H9 (cell line): Measurements from ENCODE around the gene IPO13. TPM values are rescaled to one million over a fixed set of nuclear protein-coding genes. Genes with fewer than 3 reads are reported as not detected.
A peak's percentile ranks its signal among the peaks of the same experiment; 100 is the strongest.

Experiments used
- DNase-seq: peaks from one replicate; pipeline ENCODE4 v3.0.0-alpha.2; 2017
- H2AFZ ChIP-seq: one replicate; pipeline ENCODE4 v1.6.1; 2013; ENCODE audit warnings: mild to moderate bottlenecking, low read length, control low read depth, moderate library complexity
- H2AK5ac ChIP-seq: 2 replicates; pipeline ENCODE4 v1.6.1; 2013; ENCODE audit warnings: low read length, control low read depth, mixed read lengths; ENCODE audit not compliant: insufficient read length
- H2BK120ac ChIP-seq: one replicate; pipeline ENCODE4 v1.6.1; 2013; ENCODE audit warnings: low read depth, mild to moderate bottlenecking, low read length, control low read depth, inconsistent platforms; ENCODE audit not compliant: poor library complexity, severe bottlenecking
- H2BK12ac ChIP-seq: 2 replicates; pipeline ENCODE4 v1.6.1; 2013; ENCODE audit warnings: low read length, control low read depth, mixed read lengths, low read depth; ENCODE audit not compliant: insufficient read length
- H2BK15ac ChIP-seq: 2 replicates; pipeline ENCODE4 v1.6.1; 2013; ENCODE audit warnings: low read depth, low read length, control low read depth
- H2BK20ac ChIP-seq: one replicate; pipeline ENCODE4 v1.6.1; 2013; ENCODE audit warnings: low read depth, mild to moderate bottlenecking, low read length, control low read depth, inconsistent platforms; ENCODE audit not compliant: poor library complexity, severe bottlenecking
- H2BK5ac ChIP-seq: 2 replicates; pipeline ENCODE4 v1.6.1; 2013; ENCODE audit warnings: low read length, control low read depth, mixed read lengths; ENCODE audit not compliant: insufficient read length
- H3K14ac ChIP-seq: 2 replicates; pipeline ENCODE4 v1.6.1; 2013; ENCODE audit warnings: low read length, control low read depth; ENCODE audit not compliant: insufficient read depth
- H3K18ac ChIP-seq: 2 replicates; pipeline ENCODE4 v1.6.1; 2013; ENCODE audit warnings: low read depth, mild to moderate bottlenecking, mixed read lengths, low read length, control low read depth; ENCODE audit not compliant: insufficient read length
- H3K23ac ChIP-seq: 2 replicates; pipeline ENCODE4 v1.6.1; 2013; ENCODE audit warnings: low read length, control low read depth, mixed read lengths, low read depth; ENCODE audit not compliant: insufficient read length
- H3K23me2 ChIP-seq: 2 replicates; pipeline ENCODE4 v1.6.1; 2013; ENCODE audit warnings: low read depth, mild to moderate bottlenecking, mixed read lengths, low read length, control low read depth; ENCODE audit not compliant: insufficient read length, poor library complexity, severe bottlenecking
- H3K27ac ChIP-seq: 2 replicates; pipeline ENCODE4 v1.5.1; 2013; ENCODE audit warnings: low read length, control low read depth, mixed read lengths, low read depth; ENCODE audit not compliant: insufficient read length
- H3K27me3 ChIP-seq: 2 replicates; pipeline ENCODE4 v1.6.1; 2013; ENCODE audit warnings: low read length, control low read depth, inconsistent platforms; ENCODE audit not compliant: insufficient read depth
- H3K4ac ChIP-seq: 2 replicates; pipeline ENCODE4 v1.6.1; 2013; ENCODE audit warnings: low read depth, mild to moderate bottlenecking, control low read depth, inconsistent platforms, low read length, moderate library complexity
- H3K4me1 ChIP-seq: 2 replicates; pipeline ENCODE4 v1.6.1; 2013; ENCODE audit warnings: low read length, control low read depth, inconsistent platforms; ENCODE audit not compliant: insufficient read depth
- H3K4me2 ChIP-seq: 2 replicates; pipeline ENCODE4 v1.6.1; 2013; ENCODE audit warnings: low read length, control low read depth, mixed read lengths; ENCODE audit not compliant: insufficient read length, insufficient read depth
- H3K56ac ChIP-seq: 2 replicates; pipeline ENCODE4 v1.6.1; 2013; ENCODE audit warnings: low read depth, mild to moderate bottlenecking, mixed read lengths, low read length, control low read depth; ENCODE audit not compliant: insufficient read length
- H3K79me1 ChIP-seq: 2 replicates; pipeline ENCODE4 v1.6.1; 2013; ENCODE audit warnings: low read depth, mild to moderate bottlenecking, moderate library complexity, low read length, control low read depth, inconsistent platforms; ENCODE audit not compliant: insufficient read depth, poor library complexity, severe bottlenecking
- H3K79me2 ChIP-seq: 2 replicates; pipeline ENCODE4 v1.6.1; 2013; ENCODE audit warnings: low read length, control low read depth, inconsistent platforms; ENCODE audit not compliant: insufficient read depth
- H3K9ac ChIP-seq: 2 replicates; pipeline ENCODE4 v1.6.1; 2013; ENCODE audit warnings: low read length, control low read depth, mixed read lengths; ENCODE audit not compliant: insufficient read length; ENCODE audit errors: extremely low read depth
- H3K9me3 ChIP-seq: one replicate; pipeline ENCODE4 v1.6.1; 2013; ENCODE audit warnings: low read depth, low read length, inconsistent platforms; ENCODE audit not compliant: control insufficient read depth
- H3T11ph ChIP-seq: one replicate; pipeline ENCODE4 v1.6.1; 2013; ENCODE audit warnings: mild to moderate bottlenecking, low read length, control low read depth, inconsistent platforms
- H4K20me1 ChIP-seq: one replicate; pipeline ENCODE4 v1.6.1; 2013; ENCODE audit not compliant: control insufficient read depth, insufficient read length, insufficient read depth
- H4K5ac ChIP-seq: 2 replicates; pipeline ENCODE4 v1.6.1; 2013; ENCODE audit warnings: low read depth, mild to moderate bottlenecking, mixed read lengths, low read length, control low read depth; ENCODE audit not compliant: insufficient read length
- H4K8ac ChIP-seq: replicated peaks from 2 replicates; pipeline ENCODE4 v1.6.1; 2013; ENCODE audit warnings: low read length, control low read depth, mixed read lengths, low read depth; ENCODE audit not compliant: insufficient read length
- H4K91ac ChIP-seq: 2 replicates; pipeline ENCODE4 v1.6.1; 2013; ENCODE audit warnings: low read depth, mild to moderate bottlenecking, moderate library complexity, mixed read lengths, low read length, control low read depth; ENCODE audit not compliant: insufficient read length
- H3K27ac Mint-ChIP-seq, 3 experiments: 2 replicates in 2 of 3; 3 replicates in 1 of 3; pipeline ENCODE4 v1.8.0; 2020 to 2021; ENCODE audit warnings: mixed read lengths in 3 of 3, mild to moderate bottlenecking in 1 of 3, moderate library complexity in 1 of 3
- H3K27me3 Mint-ChIP-seq: 2 replicates; pipeline ENCODE4 v1.8.0; 2021; ENCODE audit warnings: low read depth, mild to moderate bottlenecking, moderate library complexity, mixed read lengths
- H3K36me3 Mint-ChIP-seq, 3 experiments: 2 replicates in 2 of 3; 3 replicates in 1 of 3; pipeline ENCODE4 v1.8.0; 2020 to 2021; ENCODE audit warnings: low read depth in 3 of 3, mixed read lengths in 3 of 3; ENCODE audit not compliant: insufficient read depth in 1 of 3
- H3K4me1 Mint-ChIP-seq, 2 experiments: 2 replicates each; pipeline ENCODE4 v1.8.0; 2020; ENCODE audit warnings: mixed read lengths in 2 of 2
- H3K4me3 Mint-ChIP-seq, 2 experiments: 2 replicates in 1 of 2; 3 replicates in 1 of 2; pipeline ENCODE4 v1.8.0; 2020 to 2021; ENCODE audit warnings: mild to moderate bottlenecking in 2 of 2, mixed read lengths in 2 of 2, moderate library complexity in 1 of 2
- H3K9me3 Mint-ChIP-seq, 2 experiments: 2 replicates in 1 of 2; 3 replicates in 1 of 2; pipeline ENCODE4 v1.8.0; 2020; ENCODE audit warnings: mild to moderate bottlenecking in 2 of 2, mixed read lengths in 2 of 2, moderate library complexity in 1 of 2
- CTCF ChIP-seq: fragments of 200-600 bp; sonication (generic); conservative IDR thresholded peaks from 3 replicates; pipeline ENCODE4 v1.8.0; 2021; ENCODE audit warnings: antibody characterized with exemption, mild to moderate bottlenecking
- WGBS: extraction: QIAGEN DNeasy Blood & Tissue Kit; methylation state at CpG from one replicate; pipeline ENCODE4 v1.1.7; 2013; ENCODE audit warnings: missing lambda C conversion rate, low lambda C conversion rate, mixed read lengths; ENCODE audit not compliant: insufficient read length; ENCODE audit errors: extremely low coverage; 5-methylcytosine and 5-hydroxymethylcytosine counted together
- total RNA-seq: library from RNA; stranded (reverse); gene quantifications from 2 replicates; pipeline ENCODE4 v1.2.1, GENCODE V29; 2021

The IPO13 gene
- total RNA-seq, 1 experiment from 2014 or later, result 24.5 TPM

DNA sequence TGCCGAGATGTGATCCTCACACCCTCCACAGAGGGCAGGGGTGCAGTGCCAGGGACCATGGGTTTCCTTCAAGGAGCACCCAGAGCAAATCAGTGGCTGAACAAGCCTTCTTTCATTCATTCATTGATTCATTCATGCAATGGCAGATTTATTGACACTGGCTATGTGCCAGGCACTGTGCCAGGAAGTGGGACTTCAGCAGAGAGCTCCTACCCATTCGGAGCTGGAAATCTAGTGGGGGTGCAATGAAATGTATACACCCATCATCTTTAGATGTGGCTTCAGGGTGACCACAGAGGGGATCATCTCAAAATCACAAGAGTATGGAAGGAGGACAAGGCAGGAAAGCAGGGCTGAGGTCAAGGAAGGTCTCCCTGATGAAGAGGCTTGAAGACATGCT is 65.7 kb downstream of the IPO13 start:
- no peak overlapping the region for H3K4me2 ChIP-seq
- H3K4me3 Mint-ChIP-seq, result no peak overlapping the region
- no peak overlapping the region for H3T11ph ChIP-seq
- H3K4ac ChIP-seq, result no peak overlapping the region
- H3K27me3 Mint-ChIP-seq, result no peaks in the 10 kb centered on the region; the same call in 1 of the 2 replicates
- H3K36me3 Mint-ChIP-seq, result peaks cover 8 to 16% (median 12%) of the 10 kb centered on the region in 3 experiments; a peak in 6 of 7 replicates
- no peak overlapping the region for H2BK15ac ChIP-seq
- H3K14ac ChIP-seq, result no peak overlapping the region
- no peak for DNase-seq
- peaks cover 15 to 31% of the 10 kb centered on the region in 2 experiments for H3K4me1 Mint-ChIP-seq
- no peak overlapping the region for H3K9ac ChIP-seq
- H4K8ac ChIP-seq, result no peak overlapping the region
- H3K56ac ChIP-seq, result no peak overlapping the region
- no peak overlapping the region for H3K18ac ChIP-seq
- H4K20me1 ChIP-seq, result no peaks in the 10 kb centered on the region
- no peaks in the 10 kb centered on the region for H3K23me2 ChIP-seq
- H2AK5ac ChIP-seq, result no peak overlapping the region
- no peak for TF ChIP-seq CTCF
- WGBS, result no CpG with 5 or more reads among the region's 2 CpGs
- no peak overlapping the region for H3K27ac ChIP-seq
- H4K5ac ChIP-seq, result no peak overlapping the region
- no peak overlapping the region for H4K91ac ChIP-seq
- no peaks in the 10 kb centered on the region for H3K79me1 ChIP-seq
- no peak overlapping the region for H3K23ac ChIP-seq
- no peak overlapping the region for H2BK12ac ChIP-seq
- no peak overlapping the region for H2BK20ac ChIP-seq
- H2BK120ac ChIP-seq, result no peak overlapping the region
- H3K79me2 ChIP-seq, result no peaks in the 10 kb centered on the region
- H3K4me1 ChIP-seq, result peaks cover 3% of the 10 kb centered on the region; the same call in 1 of the 2 replicates
- peak overlapping the region in 1 of 3 experiments; percentile 28; a peak in 1 of 7 replicates for H3K27ac Mint-ChIP-seq
- no peaks in the 10 kb centered on the region for H3K9me3 Mint-ChIP-seq
- no peak overlapping the region for H2AFZ ChIP-seq
- H3K9me3 ChIP-seq, result no peaks in the 10 kb centered on the region
- no peaks in the 10 kb centered on the region for H3K27me3 ChIP-seq
- no peak overlapping the region for H2BK5ac ChIP-seq
